Measurements from ENCODE around the gene BTRC.

BTRC gene

GRCh38 chr10:101569622-101570427, 215.9 kb downstream of the BTRC start:
- H3K36me3 ChIP-seq (ENCODE audit: control insufficient read depth, insufficient read depth, low read length), result no peaks in the 10 kb centered on the region
- H3K27ac ChIP-seq (ENCODE audit: low read depth, low read length), result no peak overlapping the region
- no peaks in the 10 kb centered on the region for H3K9me3 ChIP-seq (ENCODE audit: control insufficient read depth, insufficient read depth, low read length)
- peak overlapping the region; percentile 68 for H3K4me3 ChIP-seq (ENCODE audit: low read depth, low read length)
- H3K27me3 ChIP-seq (ENCODE audit: control insufficient read depth, insufficient read depth, low read length), result peaks cover 70% of the 10 kb centered on the region
- H3K9ac ChIP-seq (ENCODE audit: low read depth, low read length), result no peak overlapping the region
- H3K4me1 ChIP-seq (ENCODE audit: control insufficient read depth, insufficient read depth, low read length), result peaks cover 7% of the 10 kb centered on the region; the same call in 1 of the 2 replicates

- Histone ChIP-seq H3K4me1 (ENCODE audit: control insufficient read depth, insufficient read depth, low read length) (peaks cover 7% of the 10 kb centered on the region; the same call in 1 of the 2 replicates), H3K9me3 (ENCODE audit: control insufficient read depth, insufficient read depth, low read length) (no peaks in the 10 kb centered on the region), H3K27me3 (ENCODE audit: control insufficient read depth, insufficient read depth, low read length) (peaks cover 67% of the 10 kb centered on the region), H3K4me3 (ENCODE audit: low read depth, low read length) (peak overlapping the region; percentile 68), H3K27ac (ENCODE audit: low read depth, low read length) (no peak overlapping the region), H3K36me3 (ENCODE audit: control insufficient read depth, insufficient read depth, low read length) (no peaks in the 10 kb centered on the region), H3K9ac (ENCODE audit: low read depth, low read length) (no peak overlapping the region; the same call in 1 of the 2 replicates)
Measured at GRCh38 chr10:101570428-101571270, 216.7 kb downstream of the BTRC start.

DNA sequence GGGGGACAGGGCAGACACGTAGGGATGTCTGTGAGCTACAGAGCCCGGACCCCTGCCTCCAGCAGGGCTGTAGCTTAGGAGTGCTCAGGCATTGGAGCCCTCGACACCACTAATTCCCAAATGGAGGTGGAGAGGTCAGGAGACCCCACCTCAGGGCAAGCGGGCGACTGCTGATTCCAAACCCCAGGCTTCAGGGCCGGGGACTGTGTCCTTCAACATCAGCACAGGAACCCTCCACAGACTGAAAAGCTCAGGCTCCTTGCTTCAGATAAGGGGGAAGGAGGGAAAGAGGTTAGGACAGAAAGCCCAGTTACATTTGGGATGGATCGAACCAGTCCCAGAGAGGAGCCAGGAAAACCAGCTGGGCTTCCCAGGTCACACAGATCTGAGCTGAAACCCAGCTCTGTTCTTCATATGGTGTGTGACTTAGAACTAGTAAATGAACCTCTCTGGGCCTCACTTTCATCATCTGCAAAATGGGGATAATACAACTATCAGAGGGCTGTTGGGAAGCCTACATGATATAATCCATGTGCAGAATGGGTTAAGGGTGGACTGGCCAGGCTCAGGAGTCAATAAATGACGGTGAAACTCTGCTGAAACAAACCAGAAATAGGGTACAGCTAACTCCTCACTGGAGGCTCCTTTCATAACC, 217.4 kb downstream of the BTRC start:
- no peaks in the 10 kb centered on the region for H3K9me3 ChIP-seq (ENCODE audit: control insufficient read depth, insufficient read depth, low read length)
- no peak overlapping the region for H3K9ac ChIP-seq (ENCODE audit: low read depth, low read length)
- peaks cover 61% of the 10 kb centered on the region for H3K27me3 ChIP-seq (ENCODE audit: control insufficient read depth, insufficient read depth, low read length)
- H3K36me3 ChIP-seq (ENCODE audit: control insufficient read depth, insufficient read depth, low read length), result no peaks in the 10 kb centered on the region
- peaks cover 4% of the 10 kb centered on the region; the same call in 1 of the 2 replicates for H3K4me1 ChIP-seq (ENCODE audit: control insufficient read depth, insufficient read depth, low read length)
- no peak overlapping the region for H3K27ac ChIP-seq (ENCODE audit: low read depth, low read length)
- H3K4me3 ChIP-seq (ENCODE audit: low read depth, low read length), result no peak overlapping the region

DNA sequence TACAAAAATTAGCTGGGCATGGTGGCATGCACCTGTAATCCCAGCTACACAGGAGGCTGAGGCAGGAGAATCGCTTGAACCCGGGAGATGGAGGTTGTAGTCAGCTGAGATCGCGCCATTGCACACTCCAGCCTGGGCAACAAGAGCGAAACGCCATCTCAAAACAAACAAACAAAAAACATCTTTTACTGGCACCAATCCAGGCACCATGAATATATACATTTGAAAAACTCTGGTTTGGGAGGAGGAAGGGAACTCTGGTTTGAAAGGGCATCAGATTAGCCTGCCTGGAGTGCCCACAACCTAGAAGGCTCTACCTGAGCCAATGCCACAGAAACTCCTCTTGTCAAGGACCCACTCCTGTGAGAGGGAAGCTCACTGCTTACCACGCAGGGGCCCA, 218.2 kb downstream of the BTRC start:
- Histone ChIP-seq H3K9ac (ENCODE audit: low read depth, low read length) (no peak overlapping the region), H3K4me1 (ENCODE audit: control insufficient read depth, insufficient read depth, low read length) (0 out of 2 replicates have a peak, but pooled peaks cover 4% of the 10 kb centered on the region), H3K9me3 (ENCODE audit: control insufficient read depth, insufficient read depth, low read length) (no peaks in the 10 kb centered on the region), H3K36me3 (ENCODE audit: control insufficient read depth, insufficient read depth, low read length) (no peaks in the 10 kb centered on the region), H3K27ac (ENCODE audit: low read depth, low read length) (no peak overlapping the region), H3K4me3 (ENCODE audit: low read depth, low read length) (no peak overlapping the region), H3K27me3 (ENCODE audit: control insufficient read depth, insufficient read depth, low read length) (peaks cover 54% of the 10 kb centered on the region)

- H3K27ac ChIP-seq (ENCODE audit: low read depth, low read length), result no peak overlapping the region
- H3K4me1 ChIP-seq (ENCODE audit: control insufficient read depth, insufficient read depth, low read length), result 0 out of 2 replicates have a peak, but pooled peaks cover 4% of the 10 kb centered on the region
- no peaks in the 10 kb centered on the region for H3K9me3 ChIP-seq (ENCODE audit: control insufficient read depth, insufficient read depth, low read length)
- H3K27me3 ChIP-seq (ENCODE audit: control insufficient read depth, insufficient read depth, low read length), result peaks cover 47% of the 10 kb centered on the region
- no peak overlapping the region for H3K4me3 ChIP-seq (ENCODE audit: low read depth, low read length)
- H3K9ac ChIP-seq (ENCODE audit: low read depth, low read length), result no peak overlapping the region
- H3K36me3 ChIP-seq (ENCODE audit: control insufficient read depth, insufficient read depth, low read length), result no peaks in the 10 kb centered on the region
Measured at GRCh38 chr10:101572785-101573184, 218.8 kb downstream of the BTRC start.

GRCh38 chr10:101573885-101574753, 220.2 kb downstream of the BTRC start:
- Histone ChIP-seq H3K4me3 (ENCODE audit: low read depth, low read length) (no peak overlapping the region), H3K9me3 (ENCODE audit: control insufficient read depth, insufficient read depth, low read length) (no peaks in the 10 kb centered on the region), H3K27me3 (ENCODE audit: control insufficient read depth, insufficient read depth, low read length) (peaks cover 34% of the 10 kb centered on the region), H3K9ac (ENCODE audit: low read depth, low read length) (no peak overlapping the region), H3K36me3 (ENCODE audit: control insufficient read depth, insufficient read depth, low read length) (peaks cover 8% of the 10 kb centered on the region), H3K4me1 (ENCODE audit: control insufficient read depth, insufficient read depth, low read length) (0 out of 2 replicates have a peak, but pooled peaks cover 4% of the 10 kb centered on the region), H3K27ac (ENCODE audit: low read depth, low read length) (no peak overlapping the region)

GRCh38 chr10:101575091-101575490, 221.1 kb downstream of the BTRC start:
- Histone ChIP-seq H3K27me3 (ENCODE audit: control insufficient read depth, insufficient read depth, low read length) (peaks cover 27% of the 10 kb centered on the region), H3K9ac (ENCODE audit: low read depth, low read length) (no peak overlapping the region), H3K4me1 (ENCODE audit: control insufficient read depth, insufficient read depth, low read length) (0 out of 2 replicates have a peak, but pooled peaks cover 4% of the 10 kb centered on the region), H3K36me3 (ENCODE audit: control insufficient read depth, insufficient read depth, low read length) (peaks cover 18% of the 10 kb centered on the region), H3K4me3 (ENCODE audit: low read depth, low read length) (no peak overlapping the region), H3K9me3 (ENCODE audit: control insufficient read depth, insufficient read depth, low read length) (no peaks in the 10 kb centered on the region), H3K27ac (ENCODE audit: low read depth, low read length) (no peak overlapping the region)

GRCh38 chr10:101575580-101576210, 221.7 kb downstream of the BTRC start:
- no peak overlapping the region for H3K4me3 ChIP-seq (ENCODE audit: low read depth, low read length)

GRCh38 chr10:101576211-101576863, 222.4 kb downstream of the BTRC start:
- no peak overlapping the region for H3K27ac ChIP-seq (ENCODE audit: low read depth, low read length)
- H3K4me1 ChIP-seq (ENCODE audit: control insufficient read depth, insufficient read depth, low read length), result peaks cover 11% of the 10 kb centered on the region; the same call in 1 of the 2 replicates
- H3K9ac ChIP-seq (ENCODE audit: low read depth, low read length), result no peak overlapping the region
- no peak overlapping the region for H3K4me3 ChIP-seq (ENCODE audit: low read depth, low read length)
- no peaks in the 10 kb centered on the region for H3K9me3 ChIP-seq (ENCODE audit: control insufficient read depth, insufficient read depth, low read length)
- peaks cover 16% of the 10 kb centered on the region for H3K27me3 ChIP-seq (ENCODE audit: control insufficient read depth, insufficient read depth, low read length)
- H3K36me3 ChIP-seq (ENCODE audit: control insufficient read depth, insufficient read depth, low read length), result peaks cover 24% of the 10 kb centered on the region

More at GRCh38 chr10:101575580-101576210, 221.7 kb downstream of the BTRC start:
- Histone ChIP-seq H3K9ac (ENCODE audit: low read depth, low read length) (no peak overlapping the region), H3K27ac (ENCODE audit: low read depth, low read length) (no peak overlapping the region), H3K27me3 (ENCODE audit: control insufficient read depth, insufficient read depth, low read length) (peaks cover 23% of the 10 kb centered on the region), H3K36me3 (ENCODE audit: control insufficient read depth, insufficient read depth, low read length) (peaks cover 24% of the 10 kb centered on the region), H3K4me1 (ENCODE audit: control insufficient read depth, insufficient read depth, low read length) (peaks cover 10% of the 10 kb centered on the region; the same call in 1 of the 2 replicates), H3K9me3 (ENCODE audit: control insufficient read depth, insufficient read depth, low read length) (no peaks in the 10 kb centered on the region)

All from HUES48 (cell line).